ENCODE data around the gene PIP5K1B. TPM values are rescaled to one million over a fixed set of nuclear protein-coding genes. Genes with fewer than 3 reads are reported as not detected.

PIP5K1B gene
- total RNA-seq, 1 experiment from 2014 or later, result 10.3 TPM

DNA sequence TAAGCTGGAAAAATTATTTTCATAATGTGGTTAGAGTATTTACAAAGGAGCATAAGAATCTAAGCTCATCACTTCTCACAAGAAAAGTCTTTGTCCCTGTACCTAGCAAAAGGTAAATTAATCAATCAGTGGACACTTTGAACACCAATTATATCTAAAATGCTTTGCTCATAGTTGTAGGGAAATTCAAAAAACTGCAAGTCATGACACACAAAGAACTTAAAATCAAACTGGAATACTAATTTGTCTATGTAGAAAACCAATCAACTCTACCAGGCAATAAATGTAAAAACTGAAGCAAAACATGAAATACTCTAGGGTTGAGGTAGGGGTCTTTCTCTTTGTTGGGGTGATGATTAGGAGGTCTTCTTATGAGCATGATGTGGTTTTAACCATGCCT lies 173.4 kb downstream of the PIP5K1B start:
- ChIA-PET CTCF (no interaction called here), POLR2A (no interaction called here)
- Histone ChIP-seq H3K4me1 (no peaks in the 10 kb centered on the region), H3K4me3 (ENCODE audit: low read depth, low read length) (no peak overlapping the region), H3K27me3 (replicated peaks; ENCODE audit: control insufficient read depth, insufficient read depth, low read length) (no peaks in the 10 kb centered on the region), H3K9me3 (no peaks in the 10 kb centered on the region), H3K36me3 (ENCODE audit: control insufficient read depth, insufficient read depth, low read length) (no peaks in the 10 kb centered on the region)
- H3K9me3 Mint-ChIP-seq (ENCODE audit: unreplicated experiment), result no peaks in the 10 kb centered on the region
- BruUV-seq (replicated peaks), result no TSS peak
- H3K4me3 Mint-ChIP-seq (ENCODE audit: unreplicated experiment), result no peak overlapping the region
- H3K27me3 Mint-ChIP-seq (ENCODE audit: insufficient read depth, unreplicated experiment), result no peaks in the 10 kb centered on the region
- no peaks in the 10 kb centered on the region for H3K4me1 Mint-ChIP-seq (ENCODE audit: low read depth, unreplicated experiment)
- intact Hi-C loops (cut with micrococcal nuclease; ENCODE audit: unreplicated experiment), result no loop called here
- H3K27ac Mint-ChIP-seq (ENCODE audit: unreplicated experiment), result no peak overlapping the region
- H3K36me3 Mint-ChIP-seq (ENCODE audit: insufficient read depth, unreplicated experiment), result peaks cover 2% of the 10 kb centered on the region
- TF ChIP-seq, protein P1, sequence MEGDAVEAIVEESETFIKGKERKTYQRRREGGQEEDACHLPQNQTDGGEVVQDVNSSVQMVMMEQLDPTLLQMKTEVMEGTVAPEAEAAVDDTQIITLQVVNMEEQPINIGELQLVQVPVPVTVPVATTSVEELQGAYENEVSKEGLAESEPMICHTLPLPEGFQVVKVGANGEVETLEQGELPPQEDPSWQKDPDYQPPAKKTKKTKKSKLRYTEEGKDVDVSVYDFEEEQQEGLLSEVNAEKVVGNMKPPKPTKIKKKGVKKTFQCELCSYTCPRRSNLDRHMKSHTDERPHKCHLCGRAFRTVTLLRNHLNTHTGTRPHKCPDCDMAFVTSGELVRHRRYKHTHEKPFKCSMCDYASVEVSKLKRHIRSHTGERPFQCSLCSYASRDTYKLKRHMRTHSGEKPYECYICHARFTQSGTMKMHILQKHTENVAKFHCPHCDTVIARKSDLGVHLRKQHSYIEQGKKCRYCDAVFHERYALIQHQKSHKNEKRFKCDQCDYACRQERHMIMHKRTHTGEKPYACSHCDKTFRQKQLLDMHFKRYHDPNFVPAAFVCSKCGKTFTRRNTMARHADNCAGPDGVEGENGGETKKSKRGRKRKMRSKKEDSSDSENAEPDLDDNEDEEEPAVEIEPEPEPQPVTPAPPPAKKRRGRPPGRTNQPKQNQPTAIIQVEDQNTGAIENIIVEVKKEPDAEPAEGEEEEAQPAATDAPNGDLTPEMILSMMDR (IDR thresholded peaks at IDR 0.05; ENCODE audit: insufficient read depth in 1 of 2, low read depth in 1 of 2, low read length in 1 of 2, severe bottlenecking in 1 of 2, unreplicated experiment in 1 of 2), result no peak
- DNase-seq, result no peak

GRCh38 chr9:68883224-68883623 lies 178.2 kb downstream of the PIP5K1B start:
- Mint-ChIP-seq H3K27me3 (ENCODE audit: insufficient read depth, unreplicated experiment) (no peaks in the 10 kb centered on the region), H3K9me3 (ENCODE audit: unreplicated experiment) (no peaks in the 10 kb centered on the region), H3K4me1 (ENCODE audit: low read depth, unreplicated experiment) (no peaks in the 10 kb centered on the region), H3K36me3 (ENCODE audit: insufficient read depth, unreplicated experiment) (peaks cover 9% of the 10 kb centered on the region), H3K27ac (ENCODE audit: unreplicated experiment) (no peak overlapping the region), H3K4me3 (ENCODE audit: unreplicated experiment) (no peak overlapping the region)
- intact Hi-C loops (cut with micrococcal nuclease; ENCODE audit: unreplicated experiment), result no loop called here
- Histone ChIP-seq H3K27me3 (replicated peaks; ENCODE audit: control insufficient read depth, insufficient read depth, low read length) (no peaks in the 10 kb centered on the region), H3K36me3 (ENCODE audit: control insufficient read depth, insufficient read depth, low read length) (no peaks in the 10 kb centered on the region), H3K4me1 (no peaks in the 10 kb centered on the region), H3K4me3 (ENCODE audit: low read depth, low read length) (no peak overlapping the region), H3K9me3 (no peaks in the 10 kb centered on the region)
- BruUV-seq (replicated peaks), result no TSS peak
- TF ChIP-seq, protein P1 (IDR thresholded peaks at IDR 0.05; ENCODE audit: insufficient read depth in 1 of 2, low read depth in 1 of 2, low read length in 1 of 2, severe bottlenecking in 1 of 2, unreplicated experiment in 1 of 2), result no peak
- POLR2A ChIA-PET, result no interaction called here
- DNase-seq, result no peak
- CTCF ChIA-PET, result no interaction called here

GRCh38 chr9:68887232-68887631 lies 182.2 kb downstream of the PIP5K1B start:
- TF ChIP-seq, protein P1 (IDR thresholded peaks at IDR 0.05; ENCODE audit: insufficient read depth in 1 of 2, low read depth in 1 of 2, low read length in 1 of 2, severe bottlenecking in 1 of 2, unreplicated experiment in 1 of 2), result no peak
- ChIA-PET CTCF (no interaction called here), POLR2A (no interaction called here)
- Histone ChIP-seq H3K4me1 (no peaks in the 10 kb centered on the region), H3K9me3 (no peaks in the 10 kb centered on the region), H3K36me3 (ENCODE audit: control insufficient read depth, insufficient read depth, low read length) (no peaks in the 10 kb centered on the region), H3K4me3 (ENCODE audit: low read depth, low read length) (no peak overlapping the region), H3K27me3 (replicated peaks; ENCODE audit: control insufficient read depth, insufficient read depth, low read length) (no peaks in the 10 kb centered on the region)
- no peaks in the 10 kb centered on the region for H3K9me3 Mint-ChIP-seq (ENCODE audit: unreplicated experiment)
- peaks cover 9% of the 10 kb centered on the region for H3K36me3 Mint-ChIP-seq (ENCODE audit: insufficient read depth, unreplicated experiment)
- H3K4me1 Mint-ChIP-seq (ENCODE audit: low read depth, unreplicated experiment), result no peaks in the 10 kb centered on the region
- intact Hi-C loops (cut with micrococcal nuclease; ENCODE audit: unreplicated experiment), result no loop called here
- H3K27ac Mint-ChIP-seq (ENCODE audit: unreplicated experiment), result no peak overlapping the region
- BruUV-seq (replicated peaks), result no TSS peak
- DNase-seq, result no peak
- H3K27me3 Mint-ChIP-seq (ENCODE audit: insufficient read depth, unreplicated experiment), result no peaks in the 10 kb centered on the region
- no peak overlapping the region for H3K4me3 Mint-ChIP-seq (ENCODE audit: unreplicated experiment)

Measured in Caco-2 (cell line).